ENCODE data around the gene UPP1. TPM values are rescaled to one million over a fixed set of nuclear protein-coding genes. Genes with fewer than 3 reads are reported as not detected.
A peak's percentile ranks its signal among the peaks of the same experiment; 100 is the strongest.

Gene UPP1
- total RNA-seq, 6 experiments from 2014 or later = 7.3 to 19.8 (median 13.1) TPM

DNA sequence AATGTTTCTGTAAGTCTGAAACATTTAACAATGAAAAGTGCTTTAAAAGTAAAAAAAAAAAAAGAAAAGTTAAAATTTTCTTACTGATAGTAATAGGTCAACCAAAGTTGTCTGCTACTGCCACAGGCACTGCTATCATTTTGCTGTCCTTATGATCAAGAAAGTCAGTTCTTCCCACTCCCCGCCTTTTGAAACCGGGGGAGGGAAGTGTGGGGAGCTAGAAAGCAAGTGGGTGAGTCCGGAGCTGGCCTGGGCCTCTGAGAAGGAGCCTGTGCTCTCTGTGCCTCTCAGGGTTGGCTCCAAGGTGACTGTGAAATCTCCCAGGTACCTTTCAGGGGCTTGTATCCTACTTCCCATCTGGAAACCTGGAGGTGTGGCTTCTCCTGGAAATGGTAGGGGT, 46.4 kb upstream of the UPP1 start:
- TF ChIP-seq, protein P1, sequence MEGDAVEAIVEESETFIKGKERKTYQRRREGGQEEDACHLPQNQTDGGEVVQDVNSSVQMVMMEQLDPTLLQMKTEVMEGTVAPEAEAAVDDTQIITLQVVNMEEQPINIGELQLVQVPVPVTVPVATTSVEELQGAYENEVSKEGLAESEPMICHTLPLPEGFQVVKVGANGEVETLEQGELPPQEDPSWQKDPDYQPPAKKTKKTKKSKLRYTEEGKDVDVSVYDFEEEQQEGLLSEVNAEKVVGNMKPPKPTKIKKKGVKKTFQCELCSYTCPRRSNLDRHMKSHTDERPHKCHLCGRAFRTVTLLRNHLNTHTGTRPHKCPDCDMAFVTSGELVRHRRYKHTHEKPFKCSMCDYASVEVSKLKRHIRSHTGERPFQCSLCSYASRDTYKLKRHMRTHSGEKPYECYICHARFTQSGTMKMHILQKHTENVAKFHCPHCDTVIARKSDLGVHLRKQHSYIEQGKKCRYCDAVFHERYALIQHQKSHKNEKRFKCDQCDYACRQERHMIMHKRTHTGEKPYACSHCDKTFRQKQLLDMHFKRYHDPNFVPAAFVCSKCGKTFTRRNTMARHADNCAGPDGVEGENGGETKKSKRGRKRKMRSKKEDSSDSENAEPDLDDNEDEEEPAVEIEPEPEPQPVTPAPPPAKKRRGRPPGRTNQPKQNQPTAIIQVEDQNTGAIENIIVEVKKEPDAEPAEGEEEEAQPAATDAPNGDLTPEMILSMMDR (IDR thresholded peaks at IDR 0.05) = no peak
- TF ChIP-seq POLR2A (IDR thresholded peaks at IDR 0.05) = no peak
- no peaks in the 10 kb centered on the region for H3K9me3 ChIP-seq
- intact Hi-C loops (cut with DNase I) = no loop called here
- ATAC-seq (peak in 1 of 4 donors; percentile 14), DNase-seq (no peak)
- no peak overlapping the region for H3K27ac ChIP-seq
- no peak overlapping the region for H3K4me3 ChIP-seq
- H3K27me3 ChIP-seq = no peaks in the 10 kb centered on the region
- no peaks in the 10 kb centered on the region for H3K4me1 ChIP-seq
- 38% methylated on average over 2 of the region's 3 CpGs for WGBS (ENCODE audit: insufficient coverage, low coverage, low lambda C conversion rate, missing lambda C conversion rate)
- no peaks in the 10 kb centered on the region for H3K36me3 ChIP-seq

DNA sequence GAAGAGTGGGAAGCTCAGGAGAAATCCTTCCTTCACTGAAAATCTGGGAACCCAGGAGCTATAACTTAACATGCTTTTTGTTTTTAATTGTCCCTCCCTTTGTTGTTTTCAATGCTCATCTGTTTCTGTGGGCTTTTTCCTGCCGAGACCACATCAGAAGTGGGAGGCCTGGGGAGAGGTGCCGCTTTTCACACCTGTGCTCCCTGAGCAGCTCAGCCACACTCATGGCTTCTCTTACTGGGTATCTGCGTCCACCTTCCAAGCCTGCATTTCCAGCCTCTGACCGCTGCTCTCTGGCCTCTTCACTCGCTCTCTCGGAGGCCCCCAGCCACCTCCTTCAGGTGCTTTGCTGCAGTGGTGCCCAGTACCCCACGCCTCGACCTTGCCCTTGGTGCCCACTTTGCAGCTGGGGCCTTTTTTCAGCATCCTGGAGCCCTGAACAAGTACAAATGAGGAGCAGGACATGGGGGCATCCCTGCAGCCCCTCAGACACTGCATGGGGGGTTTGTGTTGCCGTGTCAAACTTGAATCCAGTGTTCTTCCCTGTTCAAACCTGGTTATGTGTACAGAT, 43.8 kb upstream of the UPP1 start:
- no peaks in the 10 kb centered on the region for H3K36me3 ChIP-seq
- 41% methylated on average over 7 of the region's 9 CpGs for WGBS (ENCODE audit: insufficient coverage, low coverage, low lambda C conversion rate, missing lambda C conversion rate)
- TF ChIP-seq POLR2A (IDR thresholded peaks at IDR 0.05) = no peak
- TF ChIP-seq, protein P1 (IDR thresholded peaks at IDR 0.05) = no peak
- intact Hi-C loops (cut with DNase I) = no loop called here
- H3K27me3 ChIP-seq = no peaks in the 10 kb centered on the region
- H3K4me1 ChIP-seq = no peaks in the 10 kb centered on the region
- no peaks in the 10 kb centered on the region for H3K9me3 ChIP-seq
- DNase-seq (no peak), ATAC-seq (no peak)
- H3K4me3 ChIP-seq = no peak overlapping the region
- no peak overlapping the region for H3K27ac ChIP-seq

DNA sequence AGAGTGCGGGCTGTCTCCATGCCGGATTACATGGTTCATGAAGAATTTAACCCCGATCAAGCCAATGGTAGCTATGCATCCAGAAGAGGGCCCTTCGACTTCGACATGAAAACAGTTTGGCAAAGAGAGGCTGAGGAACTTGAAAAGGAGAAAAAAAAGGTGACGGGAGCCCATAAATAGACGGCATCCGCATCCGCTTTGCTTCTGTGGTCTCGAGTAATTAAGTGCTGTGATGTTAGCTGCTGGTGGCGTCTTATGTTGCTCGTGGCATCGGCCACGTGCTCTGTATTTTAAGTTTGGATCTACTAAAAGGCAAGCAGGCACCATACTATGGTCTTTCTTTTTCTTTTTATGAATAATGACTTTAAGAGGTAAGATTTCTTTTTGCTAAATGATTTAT, 42.6 kb upstream of the UPP1 start:
- no peaks in the 10 kb centered on the region for H3K9me3 ChIP-seq
- no peak for DNase-seq
- H3K4me1 ChIP-seq = no peaks in the 10 kb centered on the region
- H3K27me3 ChIP-seq = no peaks in the 10 kb centered on the region
- 64% methylated on average over 14 of the region's 14 CpGs for WGBS (ENCODE audit: insufficient coverage, low coverage, low lambda C conversion rate, missing lambda C conversion rate)
- H3K36me3 ChIP-seq = no peaks in the 10 kb centered on the region
- no peak overlapping the region for H3K27ac ChIP-seq
- no peak for ATAC-seq
- TF ChIP-seq, protein P1 (IDR thresholded peaks at IDR 0.05) = no peak
- TF ChIP-seq POLR2A (IDR thresholded peaks at IDR 0.05) = no peak
- no peak overlapping the region for H3K4me3 ChIP-seq
- intact Hi-C loops (cut with DNase I) = no loop called here

DNA sequence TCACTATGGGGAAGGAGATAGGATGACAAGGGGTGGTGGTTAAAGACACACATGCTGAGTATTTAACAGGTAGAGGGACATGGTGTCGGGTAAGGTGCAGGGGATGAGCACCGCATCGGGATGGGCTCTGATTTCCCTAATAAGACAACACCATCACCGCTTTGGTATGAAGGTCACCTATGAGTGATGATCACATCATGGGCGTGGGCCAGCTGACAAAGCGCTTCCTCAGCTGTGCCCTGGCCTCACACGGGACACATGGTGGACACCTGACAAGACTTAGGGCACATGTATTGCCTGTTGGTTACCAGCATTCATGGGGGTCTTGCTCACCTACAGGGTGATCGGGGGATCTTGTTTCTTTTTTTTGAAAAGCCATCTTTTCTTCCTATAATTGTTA, 41.0 kb upstream of the UPP1 start:
- no peak for ATAC-seq
- no peaks in the 10 kb centered on the region for H3K9me3 ChIP-seq
- 80% methylated on average over 1 of the region's 8 CpGs for WGBS (ENCODE audit: insufficient coverage, low coverage, low lambda C conversion rate, missing lambda C conversion rate)

More for the DNA sequence above, 41.0 kb upstream of the UPP1 start:
- intact Hi-C loops (cut with DNase I) = no loop called here
- DNase-seq = no peak
- no peaks in the 10 kb centered on the region for H3K4me1 ChIP-seq
- H3K27me3 ChIP-seq = no peaks in the 10 kb centered on the region
- H3K27ac ChIP-seq = no peak overlapping the region
- TF ChIP-seq, protein P1 (IDR thresholded peaks at IDR 0.05) = no peak
- TF ChIP-seq POLR2A (IDR thresholded peaks at IDR 0.05) = no peak
- no peaks in the 10 kb centered on the region for H3K36me3 ChIP-seq
- H3K4me3 ChIP-seq = no peak overlapping the region

Data from right lobe of liver (tissue), 6 donors.